GM19351 (cell line): ENCODE results near the gene DDX25.

Source experiments
- ATAC-seq: cut with Tn5 transposase; IDR thresholded peaks from one replicate; pipeline ENCODE4 v1.9.1; 2021; ENCODE audit warnings: mild to moderate bottlenecking, moderate library complexity; ENCODE audit not compliant: unreplicated experiment

DDX25 gene

DNA sequence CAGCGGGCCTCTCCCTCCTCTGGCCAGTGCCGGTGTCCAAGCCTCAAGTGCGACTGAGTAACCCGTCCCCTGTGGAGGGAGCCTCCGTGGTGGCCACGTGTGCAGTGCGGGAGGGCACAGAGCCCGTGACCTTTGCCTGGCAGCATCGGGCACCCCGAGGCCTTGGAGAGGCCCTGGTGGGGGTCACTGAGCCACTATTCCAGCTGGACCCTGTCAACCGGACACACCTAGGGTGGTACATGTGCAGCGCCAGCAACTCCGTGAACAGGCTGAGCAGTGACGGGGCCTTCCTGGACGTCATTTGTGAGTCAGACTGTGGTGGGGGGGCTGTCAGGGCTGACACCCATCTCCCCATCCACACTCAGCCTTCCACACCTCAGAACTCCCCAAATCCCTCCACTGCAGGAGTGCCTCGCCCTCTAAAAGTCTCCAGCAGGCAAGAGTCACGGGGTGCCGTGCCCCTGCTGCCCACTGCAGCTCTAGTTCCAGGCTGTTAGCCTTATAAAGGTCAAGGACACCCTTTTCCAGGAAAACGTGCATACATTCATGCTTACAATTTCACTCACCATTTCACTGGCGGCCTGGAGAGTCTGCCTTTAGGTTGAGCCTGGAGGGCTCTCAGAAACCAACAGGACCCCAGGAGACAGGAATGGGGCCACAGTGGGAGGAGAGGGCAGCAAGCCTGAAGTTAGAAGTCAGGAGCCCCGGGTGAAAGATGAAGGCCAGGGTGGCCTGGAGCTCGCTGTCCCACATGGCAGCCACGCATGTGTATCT lies 44.2 kb downstream of the DDX25 start:
- ATAC-seq = no peak

DNA sequence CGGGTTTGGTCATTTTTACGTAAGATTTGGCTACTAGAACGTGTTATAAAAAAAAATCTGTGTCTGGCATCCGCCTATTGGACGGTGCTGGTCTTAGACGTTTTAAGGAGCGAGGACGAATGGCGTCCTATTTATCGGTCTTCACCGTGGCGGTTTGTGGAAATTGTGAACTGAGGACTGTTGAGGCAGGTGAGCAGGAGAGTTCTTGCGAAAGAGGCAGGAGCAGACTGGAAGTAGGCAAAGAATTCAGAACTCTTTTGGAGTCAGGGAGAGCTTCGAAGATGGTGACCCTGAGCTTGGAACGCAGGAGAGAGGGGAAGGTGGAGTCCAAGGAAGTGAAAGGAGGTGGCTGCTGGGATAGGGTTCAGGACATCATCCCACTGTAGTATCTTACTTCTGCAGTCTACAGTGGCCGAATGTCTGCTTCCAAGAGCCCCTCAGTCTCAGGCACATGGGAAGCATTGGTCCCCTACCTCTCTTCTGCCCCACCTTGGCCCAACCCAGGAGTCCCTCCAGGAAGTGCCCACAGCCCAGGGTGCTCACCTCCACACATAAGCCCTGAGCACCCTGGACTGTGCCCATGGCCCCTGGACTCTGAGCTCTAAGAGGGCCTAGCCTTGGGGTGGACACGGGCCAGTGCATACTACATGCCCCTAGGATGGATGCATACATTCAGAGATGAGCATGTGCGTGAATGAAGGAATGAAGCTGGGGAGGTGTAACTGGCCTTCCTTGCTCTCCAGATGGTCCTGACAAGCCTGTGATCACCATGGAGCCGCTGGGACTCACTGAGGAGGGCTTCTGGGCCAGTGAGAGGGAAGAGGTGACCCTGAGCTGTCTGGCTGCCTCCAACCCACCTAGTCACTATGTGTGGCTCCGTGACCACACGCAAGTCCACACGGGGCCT lies 45.2 kb downstream of the DDX25 start:
- no peak for ATAC-seq

DNA sequence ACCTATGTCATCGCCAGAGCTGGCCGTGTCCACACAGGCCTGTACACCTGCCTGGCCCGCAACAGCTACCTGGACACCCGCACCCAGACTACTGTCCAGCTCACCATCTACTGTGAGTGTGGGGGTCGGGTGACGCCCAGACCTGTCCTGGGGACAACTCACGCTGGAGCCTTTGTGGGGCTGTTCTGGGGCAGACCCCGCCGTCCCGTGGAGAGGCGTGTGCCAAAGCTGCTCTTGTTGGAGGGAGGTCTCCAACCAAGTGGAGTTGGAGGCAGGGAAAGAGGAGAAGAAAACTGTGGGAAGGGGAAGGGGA lies 45.8 kb downstream of the DDX25 start:
- no peak for ATAC-seq

DNA sequence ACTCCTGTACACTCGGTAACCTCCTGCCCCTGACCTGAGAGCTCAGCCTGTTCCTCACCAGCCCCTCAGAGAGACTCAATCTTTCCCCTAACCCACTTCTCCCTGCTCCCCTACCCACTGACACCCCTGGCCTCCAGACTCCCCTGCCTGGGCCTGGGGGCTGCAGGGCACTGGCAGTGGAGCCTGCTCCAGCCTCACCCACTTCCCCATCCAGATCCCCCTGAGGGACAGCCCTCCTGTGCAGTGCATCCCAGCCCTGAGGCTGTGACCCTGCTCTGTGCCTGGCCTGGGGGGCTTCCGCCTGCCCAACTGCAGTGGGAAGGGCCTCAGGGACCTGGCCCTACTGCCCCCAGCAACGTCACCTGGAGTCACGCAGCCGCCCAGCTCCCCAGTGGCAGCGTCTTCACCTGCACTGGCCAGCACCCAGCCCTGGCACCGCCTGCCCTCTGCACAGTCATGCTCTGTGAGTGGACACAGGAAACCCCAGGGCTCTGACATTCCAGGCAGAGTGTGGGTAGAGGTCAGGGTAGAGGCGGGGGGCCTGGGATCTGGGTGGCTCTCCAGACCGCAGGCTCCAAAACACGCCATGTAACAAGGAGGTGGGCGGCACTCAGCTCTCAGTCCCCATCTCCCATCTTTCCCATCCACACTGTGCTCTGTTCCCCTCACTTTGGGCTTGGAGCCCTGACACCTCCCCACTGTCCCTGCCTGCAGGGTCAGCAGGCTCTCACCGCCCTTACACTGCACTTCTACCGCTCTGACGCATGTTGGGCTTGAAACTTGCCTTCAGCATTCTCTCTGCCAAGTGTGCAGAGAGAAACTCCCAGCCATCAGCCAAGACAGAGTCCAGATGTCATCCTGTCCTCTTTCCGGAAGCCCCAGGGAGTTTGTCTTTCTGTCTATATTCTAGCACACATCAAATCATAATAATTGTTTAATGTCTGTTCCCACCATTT lies 46.7 kb downstream of the DDX25 start:
- no peak for ATAC-seq

DNA sequence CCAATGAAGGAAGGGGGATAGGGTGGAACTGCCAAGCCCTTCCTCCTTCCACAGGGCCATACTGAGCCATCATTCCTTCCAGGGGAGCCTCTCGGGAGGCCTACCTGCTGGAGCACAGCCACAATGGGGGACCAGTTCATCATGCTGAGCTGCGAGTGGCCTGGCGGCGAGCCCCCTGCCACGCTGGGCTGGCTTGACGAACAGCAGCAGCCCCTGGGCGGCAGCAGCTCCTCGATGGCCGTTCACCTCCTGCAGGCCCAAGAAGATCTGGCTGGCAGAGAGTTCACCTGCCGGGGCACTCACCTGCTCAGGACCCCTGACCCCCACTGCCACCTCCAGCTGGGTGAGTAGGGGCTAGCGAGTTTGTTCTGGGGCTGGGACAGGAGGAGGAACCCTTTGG lies 47.4 kb downstream of the DDX25 start:
- ATAC-seq = no peak

DNA sequence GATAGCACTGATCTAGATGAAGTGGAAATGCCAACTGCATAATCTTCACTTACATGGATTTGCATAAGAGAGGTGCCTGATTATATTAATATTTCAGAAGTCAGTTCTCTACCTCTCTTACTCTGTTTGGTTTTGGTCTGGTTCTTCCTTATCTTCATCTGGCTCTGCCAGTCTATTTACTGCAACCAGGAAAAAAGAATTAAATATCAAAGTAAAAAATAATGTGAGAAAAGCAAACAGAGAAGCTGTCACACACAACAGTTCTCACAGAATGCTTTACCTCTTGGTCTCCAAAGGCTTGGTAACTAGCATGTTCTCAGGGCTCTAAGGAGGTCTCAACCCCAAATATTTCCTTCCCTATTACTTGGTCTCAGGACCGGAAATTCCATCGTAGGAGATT lies 48.3 kb downstream of the DDX25 start:
- ATAC-seq = no peak

DNA sequence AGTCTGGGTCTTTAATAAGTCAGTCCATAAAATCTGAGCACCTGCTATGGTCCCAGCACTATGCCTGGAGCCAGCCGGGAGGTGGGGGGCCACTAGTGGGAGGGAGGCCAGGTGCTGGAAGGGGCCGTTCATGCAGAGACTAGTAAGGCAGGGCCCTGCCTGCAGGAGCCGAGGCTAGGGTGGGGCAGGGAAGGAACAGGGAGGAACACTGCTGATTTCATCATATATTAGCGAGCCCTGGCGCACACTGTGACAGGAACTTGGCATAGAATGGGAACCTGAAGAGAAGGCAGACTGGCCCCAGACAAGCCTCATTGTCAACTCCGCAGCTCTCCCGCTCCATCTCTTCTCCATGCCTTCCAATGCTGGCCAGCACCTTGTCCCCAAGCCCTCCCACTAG lies 48.7 kb downstream of the DDX25 start:
- no peak for ATAC-seq

DNA sequence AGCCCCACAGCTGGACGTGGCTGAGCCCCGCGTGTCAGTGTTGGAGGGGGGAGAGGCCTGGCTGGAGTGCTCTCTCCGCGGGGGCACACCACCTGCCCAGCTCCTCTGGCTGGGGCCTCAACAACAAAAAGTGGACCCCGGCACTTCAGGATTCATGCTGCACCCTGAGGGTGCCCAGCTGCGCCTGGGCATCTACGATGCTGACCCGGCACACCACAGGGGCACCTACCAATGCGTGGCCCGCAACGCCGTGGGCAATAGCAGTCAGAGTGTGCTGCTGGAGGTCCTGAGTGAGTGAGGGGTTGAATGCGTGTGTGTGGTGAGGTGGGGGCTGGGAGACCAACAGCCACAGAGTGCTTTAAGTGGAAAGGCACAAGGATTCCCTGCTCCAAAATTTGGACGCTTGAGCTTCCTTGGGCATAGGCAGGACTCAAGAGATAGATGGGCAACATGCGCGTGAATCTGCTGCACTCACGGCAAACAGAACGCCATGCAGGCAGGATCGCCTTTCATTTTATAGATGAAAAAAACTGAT lies 49.2 kb downstream of the DDX25 start:
- no peak for ATAC-seq

DNA sequence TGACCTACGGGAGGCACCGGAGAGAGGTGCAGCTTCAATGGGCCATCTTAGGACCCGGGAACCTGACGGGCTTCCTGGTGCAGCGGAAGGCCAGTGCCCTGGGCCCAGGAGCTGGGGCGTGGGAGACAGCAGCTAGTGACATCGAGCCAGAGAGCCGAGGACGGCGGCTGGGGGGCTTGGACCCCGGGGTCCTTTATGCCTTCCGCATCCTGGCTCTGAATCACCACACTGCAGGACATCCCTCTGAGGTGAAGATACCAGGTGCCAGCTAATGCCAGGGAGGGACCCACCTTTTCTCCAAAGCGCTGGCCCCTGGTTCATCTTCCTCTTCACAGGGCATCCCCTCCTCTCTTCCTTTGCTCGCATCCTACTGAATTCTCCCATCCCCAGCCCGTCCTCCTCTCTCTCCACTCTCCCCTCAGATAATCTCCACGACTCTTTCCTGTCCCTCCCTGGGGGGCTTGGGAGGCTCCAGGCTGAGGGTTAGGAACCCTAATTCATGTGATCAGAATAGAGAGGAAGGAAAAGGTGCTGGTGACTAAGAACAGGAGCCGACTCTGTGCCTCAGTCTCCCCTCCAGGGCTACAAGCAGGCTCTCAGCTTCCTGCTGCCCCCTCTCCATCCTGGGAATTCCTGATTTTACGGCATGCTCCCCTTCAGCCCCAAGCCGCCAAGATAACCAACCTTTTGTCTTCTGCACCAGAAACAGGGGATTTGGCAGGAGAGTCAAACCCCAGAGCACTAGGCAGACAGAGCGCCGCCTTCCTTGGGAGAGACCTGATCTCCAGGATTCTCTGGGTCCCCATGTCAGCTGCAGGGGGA lies 50.0 kb downstream of the DDX25 start:
- ATAC-seq = no peak

DNA sequence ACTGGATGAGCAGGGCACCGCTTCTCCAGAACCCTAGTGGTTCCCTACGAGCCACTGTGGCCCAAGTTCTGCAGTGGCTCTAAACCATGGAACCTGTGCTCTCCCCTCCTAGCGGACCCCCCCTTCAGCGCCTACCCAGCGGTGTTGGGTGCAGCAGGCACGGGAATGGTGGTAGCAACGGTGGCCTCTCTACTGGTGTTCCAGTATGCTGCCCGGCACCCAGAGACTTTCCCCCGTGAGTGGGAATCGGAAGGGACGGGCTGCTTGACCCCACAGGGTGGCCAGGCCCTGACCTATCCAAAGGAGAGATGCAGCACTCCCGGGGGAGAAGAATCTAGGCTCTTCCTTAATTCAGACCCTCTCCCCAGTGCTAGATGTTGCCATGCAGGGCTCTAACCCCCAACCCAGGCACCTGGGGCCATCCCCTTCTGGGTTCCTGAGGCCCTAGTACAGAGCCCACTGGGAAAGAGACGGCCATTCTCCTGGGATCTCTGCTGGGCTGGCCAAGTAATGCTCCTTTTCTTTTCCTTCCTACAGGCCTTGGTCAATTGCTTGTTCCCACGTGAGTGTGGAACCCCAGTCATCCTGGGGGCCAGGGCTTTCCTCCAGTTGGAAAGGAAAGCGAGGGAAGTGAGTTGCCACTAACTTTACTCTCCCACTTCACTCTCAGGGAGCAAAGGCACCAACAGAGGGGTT lies 50.8 kb downstream of the DDX25 start:
- ATAC-seq = no peak

DNA sequence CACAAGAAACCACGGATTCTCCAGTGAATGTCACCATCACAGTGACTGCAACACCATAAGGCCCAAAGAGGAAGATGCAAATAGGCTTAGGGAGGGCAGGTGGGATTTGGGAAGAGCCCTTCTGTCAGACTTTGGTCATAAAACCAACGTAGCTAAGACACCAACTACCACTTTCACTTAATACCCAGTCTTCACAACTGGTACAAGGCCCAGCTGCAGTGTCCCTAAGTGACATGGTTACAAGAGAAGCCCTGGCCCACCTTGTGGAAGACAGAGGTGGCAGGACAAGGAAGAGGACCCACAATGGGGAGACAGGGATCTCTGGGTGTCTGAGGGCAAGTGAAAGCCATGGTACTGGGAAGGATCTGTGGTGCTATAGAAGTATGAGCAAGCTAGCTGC lies 51.5 kb downstream of the DDX25 start:
- no peak for ATAC-seq

DNA sequence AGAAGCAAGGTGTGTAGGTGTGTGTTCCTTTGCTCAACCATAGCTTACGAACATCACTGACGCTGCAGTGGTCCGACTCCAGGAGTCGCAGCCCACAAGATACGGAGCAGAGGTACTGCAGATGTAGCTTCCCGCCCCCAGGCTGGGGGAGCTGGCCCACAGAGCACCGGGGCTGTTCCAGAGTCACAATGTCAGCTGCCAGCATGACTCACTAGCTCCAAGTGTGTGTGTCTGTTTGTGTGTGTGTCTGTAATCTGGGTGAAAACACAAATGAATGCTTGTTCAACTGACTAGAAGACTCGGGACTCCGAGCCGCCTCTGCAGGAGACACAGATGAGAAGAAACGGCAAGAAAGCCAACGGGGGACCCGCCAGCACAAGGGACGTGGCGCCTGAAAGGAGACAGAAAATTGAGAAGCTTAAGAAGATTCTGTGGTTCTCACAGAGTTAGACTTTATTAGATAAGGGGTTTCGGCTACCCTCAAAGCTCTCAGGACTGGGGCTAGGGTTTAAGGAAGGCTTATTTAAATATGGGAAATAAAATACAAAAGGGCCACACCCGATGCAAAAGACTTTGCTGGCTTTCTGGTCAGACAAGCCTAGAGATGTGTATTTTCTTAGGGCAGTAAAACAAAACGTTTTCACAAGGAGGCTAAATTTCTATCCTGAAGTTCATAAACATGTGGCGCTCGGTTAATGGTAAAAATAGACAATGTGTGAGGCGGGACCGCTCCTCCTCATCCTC lies 52.3 kb downstream of the DDX25 start:
- ATAC-seq = no peak

DNA sequence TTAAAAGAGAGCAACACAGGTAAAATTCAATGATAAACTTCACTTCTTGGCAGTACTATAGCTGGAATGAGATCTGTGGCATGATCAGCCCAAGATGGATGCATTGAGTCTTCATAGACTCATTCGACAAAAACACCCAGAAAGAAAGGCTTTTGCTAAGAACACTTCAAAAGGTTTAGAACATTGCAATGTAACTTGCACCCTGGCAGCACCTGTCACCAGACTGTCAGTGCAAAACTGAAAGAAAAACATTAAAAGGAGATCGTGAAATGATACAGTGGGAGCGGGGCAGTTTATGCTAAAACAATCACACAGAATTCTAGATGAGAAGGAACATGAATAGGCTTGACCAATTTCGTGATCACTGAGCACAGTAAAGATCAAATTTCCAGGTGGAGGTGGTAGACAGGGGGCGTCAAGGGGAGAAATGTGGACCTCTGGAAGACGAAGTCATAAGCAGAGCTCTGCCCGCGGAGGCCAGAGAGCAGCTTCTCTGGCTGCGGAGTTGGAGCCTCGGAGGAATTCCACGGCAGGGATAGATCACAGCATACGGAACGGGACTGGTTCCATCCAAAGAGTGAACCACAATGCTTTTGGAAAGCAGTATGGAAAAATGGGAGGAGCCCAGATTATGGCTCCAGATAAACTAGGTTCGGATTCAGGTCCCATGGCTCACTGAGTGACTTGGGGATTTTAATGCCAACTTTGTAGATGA lies 53.5 kb downstream of the DDX25 start:
- ATAC-seq = no peak

DNA sequence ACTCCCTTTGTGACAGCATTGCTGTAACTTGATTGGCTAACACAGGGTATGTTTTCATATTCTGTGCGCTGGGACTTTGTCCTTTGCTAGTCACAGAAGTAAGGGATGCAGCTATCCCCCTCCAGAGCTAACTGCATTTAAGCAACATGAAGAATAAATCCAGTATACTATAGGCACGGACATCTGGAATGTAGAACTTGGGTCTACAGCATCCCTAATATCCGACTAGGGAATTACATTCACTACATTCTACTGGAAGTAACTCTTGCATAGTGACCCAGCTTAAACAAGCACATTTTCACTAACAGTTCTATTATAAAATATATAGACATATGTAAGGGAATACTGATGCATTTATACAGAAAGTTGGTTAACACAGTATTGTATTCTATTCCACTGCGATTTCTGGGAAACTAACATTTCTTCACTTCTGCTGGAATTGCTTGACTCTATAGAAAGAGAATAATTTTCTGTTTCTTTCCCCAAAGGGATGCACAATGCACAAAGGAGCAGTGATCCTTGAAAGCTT lies 54.6 kb downstream of the DDX25 start:
- ATAC-seq = no peak

DNA sequence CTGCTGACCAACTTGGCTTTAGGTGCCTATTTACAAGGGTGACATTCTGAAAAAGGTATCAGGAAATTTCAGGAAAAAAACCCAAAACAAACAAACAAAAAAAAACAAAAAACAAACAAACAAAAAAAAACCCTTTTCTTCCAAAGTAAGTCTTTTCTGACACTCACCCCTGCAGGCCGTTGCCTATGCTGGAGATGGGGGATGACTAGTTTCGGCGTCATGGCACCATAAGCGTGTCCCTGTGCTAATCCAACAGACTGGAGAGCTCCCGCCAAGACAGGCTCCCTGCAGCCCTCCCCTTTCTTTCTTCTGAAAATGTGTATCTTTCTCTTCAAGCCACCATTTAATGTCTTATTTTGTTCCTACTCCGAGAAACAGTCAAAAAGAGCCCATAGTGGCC lies 55.2 kb downstream of the DDX25 start:
- no peak for ATAC-seq

DNA sequence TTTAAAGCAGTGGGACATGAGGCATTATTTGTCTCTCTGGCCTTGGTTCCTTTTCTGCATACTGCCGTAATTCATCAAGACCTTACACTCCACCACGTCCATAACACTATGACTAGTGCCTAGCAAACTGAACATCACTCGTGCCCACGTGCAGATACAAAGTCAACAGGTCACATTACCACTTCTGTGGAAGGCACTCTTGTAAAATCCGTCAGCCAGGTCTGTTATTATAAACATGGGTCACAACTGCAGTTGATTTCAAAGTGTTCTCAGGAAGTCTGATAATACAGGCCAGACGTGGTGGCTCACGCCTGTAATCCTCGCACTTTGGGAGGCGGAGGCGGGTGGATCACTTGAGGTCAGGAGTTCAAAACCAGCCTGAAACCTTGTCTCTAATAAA lies 55.6 kb downstream of the DDX25 start:
- ATAC-seq = no peak

DNA sequence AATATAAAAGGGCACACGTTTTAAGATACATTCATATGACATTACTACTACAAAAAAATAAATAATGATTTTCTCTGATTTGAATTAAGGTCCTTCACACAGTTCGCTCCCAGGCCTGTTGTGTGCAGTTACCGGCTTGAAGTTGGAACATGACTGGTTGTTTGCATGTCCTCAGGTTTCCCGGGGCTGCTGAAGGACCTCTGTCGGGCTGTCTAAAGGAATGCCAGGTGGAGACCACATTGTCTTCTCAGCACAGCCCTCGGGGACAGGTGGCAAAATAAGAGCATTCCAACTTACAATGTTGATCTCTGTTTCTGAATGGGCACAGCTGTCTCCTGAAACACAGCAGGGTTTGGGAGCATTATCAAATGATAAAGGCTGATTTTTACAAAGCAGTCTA lies 56.5 kb downstream of the DDX25 start:
- ATAC-seq = no peak

DNA sequence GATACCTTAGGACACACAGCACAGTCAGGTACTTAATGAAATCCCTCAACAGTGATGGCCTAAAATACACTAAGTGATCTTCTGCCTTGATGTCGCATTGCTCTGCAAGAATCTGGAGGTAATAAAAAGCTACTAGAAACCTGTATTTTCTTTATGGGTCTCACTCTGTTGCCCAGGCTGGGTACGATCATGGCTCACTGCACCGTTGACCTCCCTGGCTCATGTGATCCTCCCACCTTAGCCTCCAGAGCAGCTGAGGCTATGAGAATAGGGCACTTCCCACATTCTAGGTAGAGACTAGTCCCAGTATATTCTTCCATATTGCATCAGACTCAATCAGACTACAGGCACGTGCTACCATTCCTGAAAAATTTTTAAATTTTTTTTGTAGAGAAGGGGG lies 63.2 kb downstream of the DDX25 start:
- ATAC-seq = no peak
